Esophagus mucosa (tissue), 1 donor: ENCODE results near the gene SEC23A. TPM values are rescaled to one million over a fixed set of nuclear protein-coding genes. Genes with fewer than 3 reads are reported as not detected.
"Not testable (repeated sequence)": the region's sequence is repeated elsewhere in the genome, so short reads cannot be mapped to it uniquely, and the experiment has no call there.

Experiments used
- ATAC-seq: fragments of 200-7000 bp; cut with Tn5 transposase; one replicate; pipeline ENCODE4 v1.9.1; 2020
- total RNA-seq: library from RNA; stranded (reverse); gene quantifications from one replicate; pipeline ENCODE4 v1.2.4, GENCODE V29; 2023
- donor health status: DM: yes; HTN: yes; CAD: no.

SEC23A gene
- total RNA-seq, 1 donor from 2014 or later: 23.3 TPM

- no peak for ATAC-seq
Observed at GRCh38 chr14:39091716-39092115, 11.3 kb downstream of the SEC23A start.

DNA sequence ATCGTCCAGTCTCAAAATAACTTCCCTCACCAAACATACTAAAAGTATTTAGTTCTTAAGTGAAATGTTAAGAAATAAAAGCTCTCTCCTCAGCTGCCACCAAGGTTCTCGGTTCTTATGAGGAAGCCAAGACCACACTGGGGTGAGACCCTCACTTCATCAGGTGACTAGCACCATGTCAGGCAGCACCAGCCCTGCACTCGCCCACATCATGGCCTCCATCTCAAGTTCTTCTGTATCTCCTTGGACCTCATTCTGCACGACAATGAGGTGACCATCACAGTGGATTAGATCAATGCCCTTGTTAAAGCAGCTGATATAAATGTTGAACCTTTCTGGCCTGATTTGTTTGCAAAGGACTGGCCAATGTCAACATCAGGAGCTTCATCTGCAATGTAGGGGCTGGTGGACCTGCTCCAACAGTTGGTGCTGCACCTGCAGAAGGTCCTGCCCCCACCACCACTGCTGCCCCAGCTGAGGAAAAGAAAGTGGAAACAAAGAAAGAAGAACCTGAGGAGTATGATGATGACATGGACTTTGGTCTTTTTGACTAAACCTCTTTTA is 12.4 kb downstream of the SEC23A start:
- no peak for ATAC-seq

DNA sequence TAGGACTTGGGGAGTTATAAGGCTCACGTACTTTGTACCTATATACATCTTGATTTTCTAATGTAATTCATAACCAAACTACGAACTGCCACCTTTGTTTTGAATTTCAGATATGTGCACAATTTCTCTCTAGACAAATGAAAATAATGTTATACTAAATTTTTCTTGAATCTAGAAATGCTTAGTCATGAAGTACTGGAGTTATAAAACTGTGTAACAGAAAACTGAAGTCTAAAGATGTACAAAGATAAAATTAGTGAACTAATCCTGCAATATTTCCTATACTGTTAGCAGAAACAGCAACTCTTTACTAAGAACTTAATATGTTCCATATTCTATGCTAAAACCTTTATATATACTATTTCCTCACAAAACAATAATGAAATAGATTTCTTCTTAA is 15.5 kb downstream of the SEC23A start:
- ATAC-seq: no peak

DNA sequence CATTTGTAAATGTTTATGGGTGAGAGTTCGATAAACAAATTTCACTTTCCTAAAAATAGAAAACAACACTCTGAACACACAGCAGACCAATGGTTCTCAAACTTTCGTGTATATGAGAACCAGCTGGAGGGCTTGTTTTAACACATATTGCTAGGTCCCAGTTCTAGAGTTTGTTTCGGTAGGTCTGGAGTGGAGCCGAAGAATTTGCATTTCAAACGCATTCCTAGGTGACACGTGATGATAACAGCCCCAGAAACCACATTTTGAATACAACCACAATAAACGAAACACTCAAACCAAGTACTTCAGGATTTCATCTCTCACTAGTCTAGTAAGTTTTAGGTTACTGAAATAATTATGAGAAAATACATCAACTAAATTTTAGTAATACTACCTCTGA is 17.1 kb downstream of the SEC23A start:
- no peak for ATAC-seq

GRCh38 chr14:39083127-39083526 is 19.9 kb downstream of the SEC23A start:
- ATAC-seq: no peak

DNA sequence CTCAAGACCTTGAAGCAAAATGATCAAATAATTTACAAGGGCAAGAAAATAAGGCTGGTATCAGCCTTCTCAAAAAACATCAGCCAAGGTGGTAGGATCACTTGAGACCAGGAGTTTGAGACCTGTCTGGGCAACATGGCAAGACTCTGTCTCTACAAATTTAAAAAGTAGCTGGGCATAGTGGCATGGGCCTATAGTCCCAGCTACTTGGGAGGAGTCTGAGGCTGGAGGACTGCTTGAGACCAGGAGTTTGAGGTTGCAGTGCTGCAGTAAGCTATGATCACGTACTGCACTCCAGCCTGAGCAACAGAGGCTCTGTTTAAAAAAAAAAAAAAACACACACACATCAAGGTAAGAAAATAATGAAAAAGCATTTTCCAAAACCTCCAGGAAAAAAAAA is 22.1 kb downstream of the SEC23A start:
- ATAC-seq: no peak

- ATAC-seq: no peak
Observed at GRCh38 chr14:39071096-39071495, 31.9 kb downstream of the SEC23A start.

DNA sequence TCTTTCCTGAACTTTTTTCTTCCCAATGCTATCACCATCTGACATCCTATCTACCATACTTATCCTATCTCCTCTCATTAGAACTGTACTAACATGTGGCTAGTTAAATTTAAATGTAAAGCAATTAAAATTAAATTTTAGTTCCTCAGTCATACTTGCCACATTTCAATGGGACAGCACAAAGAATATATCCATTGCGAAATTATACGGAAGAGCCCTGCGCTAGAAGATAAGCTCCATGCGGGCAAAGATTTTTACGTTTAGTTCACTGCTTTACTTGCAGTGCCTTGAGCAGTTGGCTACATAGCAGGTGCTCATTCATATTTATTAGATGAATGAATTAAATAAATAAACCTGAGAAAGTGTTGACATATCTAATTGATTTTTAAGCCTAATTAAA is 33.1 kb downstream of the SEC23A start:
- no peak for ATAC-seq

DNA sequence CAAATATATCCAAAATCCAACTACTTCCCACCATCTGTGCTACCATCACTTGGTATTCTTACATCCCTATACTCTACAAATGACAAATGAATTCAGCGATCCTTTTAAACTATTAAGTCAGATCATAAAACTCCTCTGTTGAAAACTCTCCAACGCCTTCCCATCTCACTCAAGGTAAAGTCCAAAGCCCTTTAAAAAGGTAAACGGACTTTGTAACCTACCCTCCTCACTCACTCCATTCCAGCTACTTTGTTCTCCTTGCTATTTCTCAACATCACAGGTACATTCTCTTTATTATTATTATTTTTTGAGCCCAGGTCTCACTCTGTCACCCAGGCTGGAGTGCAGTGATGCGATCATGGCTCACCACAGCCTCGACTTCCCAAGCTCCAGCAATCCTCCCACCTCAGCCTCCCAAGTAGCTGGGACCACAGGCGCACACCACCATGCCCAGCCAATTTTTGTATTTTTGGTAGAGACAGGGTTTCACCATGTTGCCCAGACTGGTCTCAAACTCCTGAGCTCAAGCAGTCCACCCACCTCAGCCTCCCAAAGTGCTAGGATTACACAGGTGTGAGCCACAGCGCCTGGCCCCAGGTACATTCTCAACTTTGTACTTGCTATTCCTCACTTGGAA is 33.7 kb downstream of the SEC23A start:
- ATAC-seq: not testable (repeated sequence)

DNA sequence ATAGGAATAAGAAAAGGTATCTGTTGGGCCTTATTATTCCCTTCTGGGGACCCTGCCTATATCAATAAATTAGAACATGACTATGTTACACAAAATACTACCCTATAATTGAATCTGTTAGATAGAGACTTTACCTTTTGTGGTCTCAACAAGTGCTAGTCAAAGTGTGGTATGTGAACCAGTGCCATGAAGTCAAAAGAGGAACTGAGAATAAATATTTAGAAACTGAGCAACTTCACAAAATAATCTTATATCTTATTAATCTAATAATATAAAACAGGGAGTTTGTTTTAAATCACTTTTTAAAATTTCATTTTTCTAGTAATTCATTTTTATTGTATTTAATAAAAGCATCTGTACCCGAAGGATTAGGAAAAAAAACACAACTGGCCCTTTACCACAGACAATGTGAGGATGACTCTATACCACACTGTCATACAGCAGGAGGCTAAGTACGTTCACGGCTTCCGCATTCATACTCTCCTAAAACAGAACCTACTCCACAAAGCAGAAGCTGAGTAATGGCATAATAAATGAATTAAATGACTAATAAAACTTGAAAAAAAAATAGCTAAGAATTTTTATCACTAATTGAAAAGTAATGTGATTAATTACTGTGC is 42.1 kb downstream of the SEC23A start:
- no peak for ATAC-seq

- no peak for ATAC-seq
Observed at GRCh38 chr14:39055786-39056474, 47.1 kb downstream of the SEC23A start.

DNA sequence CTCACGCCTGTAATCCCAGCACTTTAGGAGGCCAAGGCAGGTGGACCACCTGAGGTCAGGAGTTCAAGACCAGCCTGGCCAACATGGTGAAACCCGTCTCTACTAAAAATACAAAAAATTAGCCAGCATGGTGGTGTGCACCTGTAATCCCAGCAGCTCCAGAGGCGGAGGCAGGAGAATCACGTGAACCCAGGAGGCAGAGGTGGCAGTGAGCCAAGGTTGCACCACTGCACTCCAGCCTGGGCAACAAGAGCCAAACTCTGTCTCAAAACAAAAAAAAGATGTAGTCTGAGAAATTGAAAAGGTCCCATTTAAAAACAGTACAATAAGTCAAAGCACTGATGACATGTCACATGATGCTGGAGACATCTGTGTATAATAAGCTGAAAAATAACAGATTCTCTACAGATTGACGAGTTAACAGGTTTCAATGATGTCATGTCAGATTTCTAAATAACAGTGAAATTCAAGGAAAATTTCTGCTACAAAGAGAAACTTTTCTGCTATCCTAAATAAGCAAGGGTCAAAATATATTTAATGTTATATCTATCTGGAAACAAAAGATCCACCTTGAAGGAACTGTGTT is 50.1 kb downstream of the SEC23A start:
- ATAC-seq: not testable (repeated sequence)

- peak; percentile 43 for ATAC-seq
Observed at GRCh38 chr14:39050389-39050788, 52.6 kb downstream of the SEC23A start.

DNA sequence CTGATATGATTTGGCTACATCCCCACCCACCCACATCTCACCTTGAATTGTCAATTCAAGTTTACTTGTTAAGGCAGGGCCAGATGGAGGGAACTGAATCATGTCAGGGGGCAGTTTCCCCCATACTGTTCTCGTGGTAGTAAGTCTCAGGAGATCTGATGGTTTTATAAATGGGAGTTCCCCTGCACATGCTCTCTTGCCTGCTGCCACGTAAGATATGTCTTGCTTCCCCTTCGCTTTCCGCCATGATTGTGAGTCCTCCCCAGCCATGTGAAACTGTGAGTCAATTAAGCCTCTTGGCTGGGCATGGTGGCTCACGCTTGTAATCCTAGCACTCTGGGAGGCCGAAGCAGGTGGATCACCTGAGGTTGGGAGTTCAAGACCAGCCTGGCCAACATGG is 57.1 kb downstream of the SEC23A start:
- ATAC-seq: not testable (repeated sequence)

GRCh38 chr14:39043352-39043943 is 59.6 kb downstream of the SEC23A start:
- no peak for ATAC-seq

DNA sequence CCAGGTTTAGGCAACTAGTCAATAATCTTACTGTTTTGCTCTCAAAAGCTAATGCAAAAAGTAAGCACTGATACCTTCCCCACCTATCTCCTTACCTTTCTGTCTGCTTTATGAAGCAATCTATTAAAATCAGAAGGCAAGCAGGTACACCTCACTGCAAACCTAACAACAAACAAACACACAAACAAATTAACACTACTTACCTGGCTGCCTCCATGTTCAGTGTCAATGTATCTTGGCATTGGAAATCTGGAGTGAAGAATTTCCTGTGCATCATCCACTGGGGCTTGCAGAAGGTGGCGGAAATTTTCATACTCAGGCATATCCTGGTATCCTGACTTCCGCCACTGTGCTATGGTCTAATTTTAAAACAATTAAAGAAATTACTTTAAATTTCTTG is 62.5 kb downstream of the SEC23A start:
- ATAC-seq: no peak

GRCh38 chr14:39038542-39038941 is 64.5 kb downstream of the SEC23A start:
- no peak for ATAC-seq

DNA sequence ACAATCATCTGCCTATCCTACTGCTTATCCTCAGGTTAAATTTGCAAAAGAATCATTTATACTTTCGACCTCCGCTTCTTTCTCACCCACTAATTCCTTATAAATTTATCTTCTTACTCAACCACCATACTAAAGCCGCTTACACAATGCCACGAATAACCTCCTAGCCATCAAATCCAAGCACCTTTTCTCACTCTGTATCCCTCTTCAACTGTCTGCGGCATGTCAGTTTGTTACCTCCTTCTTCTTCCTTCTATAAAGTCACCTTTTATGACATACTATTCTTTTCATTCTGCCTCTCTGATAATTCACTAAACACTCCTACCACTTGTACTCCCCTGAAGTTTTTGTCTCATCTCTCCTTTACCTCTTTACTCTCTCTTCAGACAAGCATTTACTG is 66.3 kb downstream of the SEC23A start:
- ATAC-seq: no peak

- ATAC-seq: no peak
Observed at GRCh38 chr14:39035336-39035735, 67.7 kb downstream of the SEC23A start.

GRCh38 chr14:39034481-39035296 is 68.3 kb downstream of the SEC23A start:
- no peak for ATAC-seq

GRCh38 chr14:39033371-39033770 is 69.7 kb downstream of the SEC23A start:
- no peak for ATAC-seq

- no peak for ATAC-seq
Observed at GRCh38 chr14:39030209-39030608, 72.8 kb downstream of the SEC23A start.
